NCI-H2171 treated with DMSO at 0.1 percent for 48 hours (cell line): ENCODE results near the gene DMC1.

Source experiments
- DNase-seq: peaks from one replicate; lab custom pipeline; 2025; lab: John Stamatoyannopoulos, UW

Gene DMC1

DNA sequence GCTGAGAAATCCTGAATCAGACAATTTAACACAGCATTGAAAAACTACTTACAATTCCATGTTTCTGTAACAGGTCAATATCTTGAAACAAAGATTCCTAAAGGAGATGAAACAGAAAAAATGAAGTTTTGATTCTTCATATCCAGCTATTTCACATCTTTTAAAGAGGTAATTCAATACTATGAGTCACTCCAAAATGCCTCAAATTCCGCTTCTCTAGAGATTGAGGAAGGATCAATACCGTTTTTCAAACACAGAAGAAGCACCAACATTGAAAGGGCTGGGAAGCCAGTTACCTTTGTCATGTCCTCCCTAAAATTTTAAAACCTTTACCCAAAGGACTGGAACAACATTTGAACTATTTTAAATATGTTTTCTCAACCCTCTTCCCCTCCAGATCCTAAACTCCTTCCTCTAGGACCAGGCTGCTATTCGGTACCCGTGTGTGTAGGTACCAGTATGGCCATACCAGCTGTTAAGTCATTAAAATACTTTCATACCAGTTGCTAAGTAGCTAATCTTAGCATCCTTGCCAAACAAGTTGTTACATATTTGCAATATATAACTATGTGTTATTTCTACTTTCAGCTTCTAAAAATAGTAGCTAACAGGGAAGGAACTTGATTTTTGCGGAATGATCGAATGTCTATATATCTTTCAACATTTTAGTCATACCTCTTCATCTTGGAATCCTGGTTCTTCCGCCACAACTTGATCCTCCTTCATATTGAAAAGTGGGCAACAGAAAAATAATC, 2.3 kb downstream of the DMC1 start:
- DNase-seq: no peak

DNA sequence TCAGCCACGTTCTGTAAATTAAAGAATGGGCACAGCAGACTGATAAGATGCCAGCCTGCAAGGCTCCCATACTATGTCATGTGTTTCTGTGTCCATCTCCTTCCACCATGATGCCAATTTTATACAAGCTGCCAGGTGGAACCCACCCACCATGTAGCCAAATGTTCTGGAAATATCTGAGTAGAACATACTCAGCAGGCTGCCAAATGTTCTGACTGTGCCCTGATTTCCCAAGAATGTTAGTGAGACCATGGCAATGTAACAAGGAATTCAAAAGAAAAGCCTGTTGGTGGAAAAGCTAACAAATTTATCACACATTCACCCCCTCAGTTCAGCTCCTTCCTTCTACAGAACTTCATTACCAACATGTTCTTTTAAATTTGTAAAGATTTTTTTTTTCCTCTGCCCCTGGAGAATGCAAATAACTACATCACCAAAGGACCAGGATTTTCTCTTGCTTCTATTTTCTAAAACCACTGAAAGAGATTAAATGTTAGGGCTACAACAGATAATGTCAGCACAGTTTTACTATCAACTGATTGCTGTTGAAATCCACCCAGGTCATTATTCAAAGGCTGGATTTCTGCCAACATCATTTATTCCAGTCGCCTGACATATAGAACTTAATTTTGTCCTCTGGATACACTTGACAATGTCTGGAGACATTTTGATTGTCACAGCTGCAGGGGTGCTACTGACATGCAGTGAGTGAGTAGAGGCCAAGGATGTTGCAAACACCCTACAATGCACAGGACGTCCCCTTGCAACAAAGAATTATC, 3.1 kb downstream of the DMC1 start:
- no peak for DNase-seq

- no peak for DNase-seq
These were observed 4.5 kb downstream of the DMC1 start for GRCh38 chr22:38565441-38565840.

GRCh38 chr22:38564669-38565068, 5.3 kb downstream of the DMC1 start:
- DNase-seq: no peak

- DNase-seq: no peak
These were observed 15.7 kb downstream of the DMC1 start for GRCh38 chr22:38554281-38554680.

- no peak for DNase-seq
These were observed 20.7 kb downstream of the DMC1 start for GRCh38 chr22:38549101-38549894.

- no peak for DNase-seq
These were observed 29.3 kb downstream of the DMC1 start for GRCh38 chr22:38540701-38541100.

- no peak for DNase-seq
These were observed 38.6 kb downstream of the DMC1 start for GRCh38 chr22:38531251-38531938.

GRCh38 chr22:38524429-38524828, 45.6 kb downstream of the DMC1 start:
- DNase-seq: no peak

- no peak for DNase-seq
These were observed 46.5 kb downstream of the DMC1 start for GRCh38 chr22:38523479-38523878.

DNA sequence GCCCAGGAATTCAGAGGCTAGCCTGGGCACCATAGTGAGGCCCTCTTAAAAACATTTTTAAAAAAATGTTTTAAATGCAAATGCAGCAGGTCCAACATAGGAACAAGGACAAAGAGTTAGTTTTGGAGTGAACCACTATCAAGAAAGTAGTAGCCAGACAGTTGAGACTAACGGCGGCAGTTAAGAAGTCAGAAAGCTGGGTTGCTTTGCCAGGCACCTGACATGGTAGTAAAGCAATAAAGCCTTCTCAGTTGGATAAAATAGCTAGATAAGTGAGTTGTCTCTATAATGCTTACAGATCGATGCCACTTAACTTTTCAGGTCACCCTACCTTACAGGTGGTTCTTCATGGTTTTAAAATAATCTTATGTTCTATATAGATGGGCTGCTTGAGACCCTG, 47.0 kb downstream of the DMC1 start:
- DNase-seq: no peak

DNA sequence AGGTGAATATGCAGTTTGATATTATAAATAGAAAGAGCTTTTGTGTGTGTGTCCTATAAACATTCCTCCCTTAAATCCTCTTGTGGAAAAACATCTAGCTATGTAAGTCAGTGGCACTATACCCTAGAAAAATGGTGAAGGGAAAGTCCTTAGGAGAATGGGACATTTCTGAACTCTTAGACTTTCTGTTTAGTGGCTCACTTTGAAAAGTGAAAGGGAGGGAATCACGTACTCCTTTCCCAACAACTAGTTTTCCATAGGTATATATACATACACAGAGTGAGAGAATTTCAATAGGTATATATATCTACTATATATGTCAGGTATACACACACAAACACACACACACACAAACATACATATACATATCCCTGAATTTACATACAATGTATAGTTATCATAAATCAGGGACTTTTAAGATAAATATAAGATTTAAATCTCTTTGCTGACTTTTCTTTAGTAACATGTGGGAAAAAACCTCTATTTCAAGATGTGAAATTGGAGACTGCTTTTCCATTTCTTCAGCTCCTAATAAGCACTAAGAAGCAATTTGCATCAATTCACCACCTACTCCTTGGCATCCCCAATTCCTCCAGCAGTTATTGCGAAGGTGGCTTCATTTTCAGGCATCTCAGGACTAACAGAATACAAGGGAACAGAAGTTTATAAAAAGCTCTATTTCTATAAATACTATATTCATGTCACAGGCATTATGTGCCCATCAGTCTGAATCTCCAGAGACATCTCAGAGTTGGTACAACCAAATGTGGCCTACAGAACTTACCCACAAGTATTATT, 50.3 kb downstream of the DMC1 start:
- DNase-seq: no peak

GRCh38 chr22:38518620-38519019, 51.4 kb downstream of the DMC1 start:
- DNase-seq: no peak

DNA sequence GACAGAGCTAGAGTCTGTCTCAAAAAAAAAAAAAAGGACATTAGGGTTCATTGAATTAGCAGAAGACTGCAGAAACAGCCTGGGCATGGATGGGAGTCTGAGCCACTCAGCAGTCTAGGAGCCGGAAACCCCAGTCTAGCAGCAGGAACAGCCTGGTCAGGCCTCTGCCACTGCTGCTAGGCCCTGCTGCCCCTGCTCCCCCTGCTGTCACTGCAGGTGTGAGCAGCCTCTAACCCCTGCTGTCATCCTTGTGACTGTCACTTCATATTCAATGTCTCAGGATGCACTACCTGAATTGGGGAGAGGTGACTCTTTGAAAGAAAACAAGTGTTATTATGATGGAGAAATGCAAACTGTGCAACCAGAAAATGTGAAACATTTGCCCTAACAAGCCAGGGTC, 56.9 kb downstream of the DMC1 start:
- DNase-seq: peak; percentile 53

DNA sequence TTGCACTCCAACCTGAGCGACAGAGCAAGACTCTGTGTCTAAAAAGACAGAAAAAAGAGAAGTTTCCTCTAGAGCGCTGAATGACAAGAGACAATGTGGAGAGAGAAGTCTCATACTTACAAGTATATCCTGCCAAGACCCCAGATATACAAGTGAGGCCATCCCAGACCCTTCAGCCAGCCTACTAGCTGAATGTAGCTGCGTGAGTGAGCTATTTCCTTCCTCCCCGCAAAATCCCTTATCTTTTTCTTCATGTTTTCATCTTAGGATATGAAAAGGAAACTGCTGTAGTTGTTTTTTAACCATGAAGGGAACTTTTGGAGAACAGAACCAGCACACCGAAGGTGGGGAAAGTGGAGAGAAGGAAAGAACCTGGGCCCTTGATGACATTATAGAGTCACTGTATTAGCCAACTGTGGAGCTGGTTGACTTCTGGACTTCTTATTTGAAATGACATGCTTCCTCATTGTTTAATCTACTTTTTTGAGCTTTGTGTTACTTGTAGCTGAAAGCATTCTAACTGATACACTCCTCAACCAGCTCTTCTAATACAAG, 59.5 kb downstream of the DMC1 start:
- DNase-seq: no peak

- peak; percentile 98 for DNase-seq
These were observed 63.6 kb downstream of the DMC1 start, which contains the start of gene DDX17 for GRCh38 chr22:38506118-38506962. TSS of gene DDX17 (minus strand) at chr22:38506311.

DNA sequence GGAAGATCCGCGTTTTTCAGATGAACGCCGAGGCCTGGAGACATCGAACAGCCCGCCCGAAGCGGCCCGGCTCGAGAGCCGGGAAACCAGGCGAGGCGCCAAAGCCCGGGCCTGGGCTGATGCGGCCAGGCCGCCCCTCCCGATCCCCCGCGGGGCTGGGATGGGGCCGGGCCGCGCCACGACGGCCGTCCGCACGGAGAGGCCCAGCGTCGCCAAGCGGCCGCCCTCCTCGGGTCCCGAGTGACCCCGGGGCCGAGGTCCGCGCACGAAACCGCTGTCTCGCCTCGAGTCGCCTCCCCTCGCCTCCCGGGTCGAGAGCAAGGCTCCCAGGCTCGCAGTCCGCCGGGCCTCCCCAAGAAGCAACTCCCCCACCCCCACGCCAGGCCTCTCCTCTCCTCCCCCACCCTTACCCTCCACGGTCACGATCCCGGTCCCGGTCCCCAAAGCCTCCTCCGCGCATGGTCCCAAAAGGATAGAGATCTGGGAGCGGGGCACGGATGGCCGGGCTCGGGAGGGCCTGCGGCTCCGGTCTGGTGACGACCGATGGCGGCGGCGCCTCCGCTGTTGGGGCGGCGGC, 64.4 kb downstream of the DMC1 start:
- DNase-seq: peak; percentile 25

DNA sequence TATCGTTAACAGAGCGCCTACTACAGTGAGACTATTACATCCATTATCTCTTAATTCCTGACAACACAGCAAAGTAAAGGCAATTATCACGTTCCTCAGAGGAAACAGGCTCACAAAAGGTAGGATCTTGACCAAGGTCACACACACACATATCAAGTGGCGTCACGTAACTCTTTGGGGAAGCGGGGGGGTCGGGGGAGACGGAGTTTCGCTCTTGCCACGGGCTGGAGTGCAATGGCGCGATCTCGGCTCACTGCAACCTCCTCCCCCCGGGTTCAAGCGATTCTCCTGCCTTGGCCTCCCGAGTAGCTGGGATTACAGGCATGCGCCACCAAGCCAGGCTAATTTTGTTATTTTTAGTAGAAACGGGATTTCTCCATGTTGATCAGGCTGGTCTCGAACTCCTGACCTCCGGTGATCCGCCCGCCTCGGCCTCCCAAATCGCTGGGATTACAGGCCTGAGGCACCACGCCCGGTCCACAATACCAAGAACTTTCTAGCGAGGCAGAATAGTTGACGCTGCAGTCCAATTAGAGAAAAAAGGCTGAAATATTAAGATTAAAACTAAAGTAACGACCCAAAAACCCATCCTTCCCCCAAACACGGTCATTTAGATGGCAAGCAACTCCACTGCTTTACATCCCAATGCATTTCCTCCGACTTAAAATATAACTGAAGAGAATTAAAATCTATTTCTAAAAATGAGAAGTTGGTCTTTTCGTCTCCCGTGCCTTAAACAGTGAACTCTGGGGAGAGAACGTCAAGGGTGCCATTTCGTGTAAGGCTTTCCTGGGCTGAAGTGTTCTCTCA, 65.0 kb downstream of the DMC1 start:
- DNase-seq: no peak

DNA sequence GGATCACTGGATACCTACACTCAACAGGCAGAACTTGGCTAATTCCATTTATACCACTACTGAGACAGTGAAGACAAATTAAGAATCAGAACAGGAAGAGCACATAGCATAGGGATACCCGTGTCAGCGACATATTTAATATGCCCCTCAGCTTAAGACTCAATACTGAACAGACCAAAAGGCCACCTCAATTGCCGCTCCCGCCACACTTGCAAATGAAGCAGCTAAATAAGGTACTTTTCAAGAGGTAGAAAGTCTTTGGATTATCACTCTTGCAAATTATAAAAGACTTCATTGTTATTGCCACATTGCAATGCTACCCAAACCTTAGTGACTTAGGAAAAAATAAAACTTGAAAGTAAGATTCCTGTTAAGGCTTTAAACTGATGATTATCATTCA, 67.0 kb downstream of the DMC1 start:
- DNase-seq: no peak
